Measurements from ENCODE around the gene TTLL10. TPM values are rescaled to one million over a fixed set of nuclear protein-coding genes. Genes with fewer than 3 reads are reported as not detected.

TTLL10 gene
- polyA plus RNA-seq, 1 of the 3 experiments (the other 2 are of a cell fraction) = not detected

- H3K9me3 ChIP-seq = no peaks in the 10 kb centered on the region
- ChIA-PET CTCF (interaction anchor here (0.7 kb wide), 1 partner anchor 39 kb away, joined by 3 read pairs; no protein-coding TSS in a partner anchor), POLR2A (no interaction called here)
- 94% methylated on average over 9 of the region's 23 CpGs for WGBS (ENCODE audit: low lambda C conversion rate)
- H3K27ac ChIP-seq (ENCODE audit: low read depth in 2 of 2, low read length in 1 of 2) = no peak overlapping the region
- no peak overlapping the region for H3K9ac ChIP-seq
- H3F3A ChIP-seq (replicated peaks; ENCODE audit: insufficient read depth) = no peaks in the 10 kb centered on the region
- H3K9me2 ChIP-seq = no peaks in the 10 kb centered on the region
- H3K4me3 ChIP-seq (ENCODE audit: low read depth in 2 of 2, low read length in 1 of 2) = no peak overlapping the region
- H4K20me1 ChIP-seq (ENCODE audit: insufficient read depth) = no peaks in the 10 kb centered on the region
- TF ChIP-seq RAD21 (IDR thresholded peaks at IDR 0.05; ENCODE audit: low read length) (no peak), GABPA (IDR thresholded peaks at IDR 0.05; ENCODE audit: low read depth) (no peak), USF1 (IDR thresholded peaks at IDR 0.05; ENCODE audit: borderline replicate concordance, low read depth) (no peak), TCF12 (IDR thresholded peaks at IDR 0.05) (no peak), MEF2A (IDR thresholded peaks at IDR 0.05; ENCODE audit: borderline replicate concordance, low read depth) (no peak), RXRA (IDR thresholded peaks at IDR 0.05; ENCODE audit: borderline replicate concordance, low read depth) (no peak), SIN3A (IDR thresholded peaks at IDR 0.05; ENCODE audit: borderline replicate concordance, low read depth, low read length) (no peak), MAX (IDR thresholded peaks at IDR 0.05; ENCODE audit: low read depth) (no peak), ZBTB33 (IDR thresholded peaks at IDR 0.05; ENCODE audit: borderline replicate concordance, low read depth) (no peak)
- TF ChIP-seq, protein P1, sequence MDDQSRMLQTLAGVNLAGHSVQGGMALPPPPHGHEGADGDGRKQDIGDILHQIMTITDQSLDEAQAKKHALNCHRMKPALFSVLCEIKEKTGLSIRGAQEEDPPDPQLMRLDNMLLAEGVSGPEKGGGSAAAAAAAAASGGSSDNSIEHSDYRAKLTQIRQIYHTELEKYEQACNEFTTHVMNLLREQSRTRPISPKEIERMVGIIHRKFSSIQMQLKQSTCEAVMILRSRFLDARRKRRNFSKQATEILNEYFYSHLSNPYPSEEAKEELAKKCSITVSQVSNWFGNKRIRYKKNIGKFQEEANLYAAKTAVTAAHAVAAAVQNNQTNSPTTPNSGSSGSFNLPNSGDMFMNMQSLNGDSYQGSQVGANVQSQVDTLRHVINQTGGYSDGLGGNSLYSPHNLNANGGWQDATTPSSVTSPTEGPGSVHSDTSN (IDR thresholded peaks at IDR 0.05) = no peak
- H2AFZ ChIP-seq (ENCODE audit: low read depth) = no peak overlapping the region
- no peak for DNase-seq
- H3K36me3 ChIP-seq (replicated peaks in 1 of 2; ENCODE audit: control insufficient read depth in 1 of 2, insufficient read depth in 2 of 2, low read length in 1 of 2) = no peaks in the 10 kb centered on the region
- no peaks in the 10 kb centered on the region for H3K27me3 ChIP-seq (ENCODE audit: insufficient read depth)
- peaks cover 0 to 9% of the 10 kb centered on the region in 2 experiments; a peak in 1 of 4 replicates for H3K4me1 ChIP-seq (ENCODE audit: control insufficient read depth in 1 of 2, insufficient read depth in 2 of 2, low read depth in 1 of 2, low read length in 1 of 2)
- H3K4me2 ChIP-seq = no peak overlapping the region
- no peaks in the 10 kb centered on the region for H3K79me2 ChIP-seq (ENCODE audit: insufficient read depth)
Measured at GRCh38 chr1:1160281-1160930, 13.3 kb upstream of the TTLL10 start.

DNA sequence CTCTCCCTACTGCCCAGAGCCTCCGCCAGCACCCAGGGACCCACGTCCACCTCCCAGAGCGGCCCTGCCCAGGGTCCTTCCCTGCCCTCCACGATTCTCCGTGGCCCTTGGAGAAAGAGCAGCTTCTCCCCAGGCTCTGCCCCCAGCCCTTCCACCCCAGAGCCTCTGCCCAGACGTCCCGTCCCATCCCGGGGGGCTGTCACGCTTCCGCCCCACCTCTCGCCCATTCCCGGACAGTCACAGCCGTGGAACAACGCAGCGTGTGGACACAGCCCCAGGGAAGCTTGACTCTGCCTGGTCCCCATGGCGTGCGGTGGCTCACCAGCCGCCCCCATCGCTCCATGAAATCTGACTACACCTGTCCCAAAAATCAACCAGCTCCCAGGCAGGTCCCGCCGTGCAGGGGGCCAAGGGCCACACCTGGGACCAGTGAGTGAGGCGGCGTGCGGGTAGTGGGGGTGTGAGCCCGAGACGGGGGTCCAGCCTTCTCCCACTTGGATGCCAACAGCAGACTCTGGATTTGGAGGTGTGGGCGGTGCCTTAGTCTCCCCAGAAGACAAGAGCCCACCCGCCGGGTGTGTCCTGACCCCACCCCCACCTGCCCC, 12.5 kb upstream of the TTLL10 start:
- 62% methylated on average over 8 of the region's 29 CpGs for WGBS (ENCODE audit: low lambda C conversion rate)
- Histone ChIP-seq H3K9me3 (no peaks in the 10 kb centered on the region), H3K79me2 (ENCODE audit: insufficient read depth) (no peaks in the 10 kb centered on the region), H3K4me3 (ENCODE audit: low read depth in 2 of 2, low read length in 1 of 2) (no peak overlapping the region), H3F3A (replicated peaks; ENCODE audit: insufficient read depth) (no peaks in the 10 kb centered on the region), H3K27me3 (ENCODE audit: insufficient read depth) (no peaks in the 10 kb centered on the region), H3K4me2 (no peak overlapping the region), H3K27ac (ENCODE audit: low read depth in 2 of 2, low read length in 1 of 2) (no peak overlapping the region), H3K9ac (no peak overlapping the region), H4K20me1 (ENCODE audit: insufficient read depth) (no peaks in the 10 kb centered on the region), H3K9me2 (no peaks in the 10 kb centered on the region), H3K4me1 (ENCODE audit: control insufficient read depth in 1 of 2, insufficient read depth in 2 of 2, low read depth in 1 of 2, low read length in 1 of 2) (peaks cover 0 to 9% of the 10 kb centered on the region in 2 experiments; a peak in 1 of 4 replicates), H2AFZ (ENCODE audit: low read depth) (no peak overlapping the region), H3K36me3 (replicated peaks in 1 of 2; ENCODE audit: control insufficient read depth in 1 of 2, insufficient read depth in 2 of 2, low read length in 1 of 2) (no peaks in the 10 kb centered on the region)
- no peak for DNase-seq
- POLR2A ChIA-PET = no interaction called here
- TF ChIP-seq, protein P2, sequence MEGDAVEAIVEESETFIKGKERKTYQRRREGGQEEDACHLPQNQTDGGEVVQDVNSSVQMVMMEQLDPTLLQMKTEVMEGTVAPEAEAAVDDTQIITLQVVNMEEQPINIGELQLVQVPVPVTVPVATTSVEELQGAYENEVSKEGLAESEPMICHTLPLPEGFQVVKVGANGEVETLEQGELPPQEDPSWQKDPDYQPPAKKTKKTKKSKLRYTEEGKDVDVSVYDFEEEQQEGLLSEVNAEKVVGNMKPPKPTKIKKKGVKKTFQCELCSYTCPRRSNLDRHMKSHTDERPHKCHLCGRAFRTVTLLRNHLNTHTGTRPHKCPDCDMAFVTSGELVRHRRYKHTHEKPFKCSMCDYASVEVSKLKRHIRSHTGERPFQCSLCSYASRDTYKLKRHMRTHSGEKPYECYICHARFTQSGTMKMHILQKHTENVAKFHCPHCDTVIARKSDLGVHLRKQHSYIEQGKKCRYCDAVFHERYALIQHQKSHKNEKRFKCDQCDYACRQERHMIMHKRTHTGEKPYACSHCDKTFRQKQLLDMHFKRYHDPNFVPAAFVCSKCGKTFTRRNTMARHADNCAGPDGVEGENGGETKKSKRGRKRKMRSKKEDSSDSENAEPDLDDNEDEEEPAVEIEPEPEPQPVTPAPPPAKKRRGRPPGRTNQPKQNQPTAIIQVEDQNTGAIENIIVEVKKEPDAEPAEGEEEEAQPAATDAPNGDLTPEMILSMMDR (IDR thresholded peaks at IDR 0.05) = no peak
- TF ChIP-seq RFX5 (IDR thresholded peaks at IDR 0.05; ENCODE audit: low read length) (no peak), USF1 (IDR thresholded peaks at IDR 0.05; ENCODE audit: borderline replicate concordance, low read depth) (no peak), SIN3A (IDR thresholded peaks at IDR 0.05; ENCODE audit: borderline replicate concordance, low read depth, low read length) (no peak), FOXM1 (IDR thresholded peaks at IDR 0.05; ENCODE audit: low read depth) (no peak), NFIC (IDR thresholded peaks at IDR 0.05; ENCODE audit: borderline replicate concordance) (no peak), USF2 (IDR thresholded peaks at IDR 0.05; ENCODE audit: borderline replicate concordance, low read depth, low read length) (no peak)
- TF ChIP-seq, protein P1 (IDR thresholded peaks at IDR 0.05) = no peak
- CTCF ChIA-PET = interaction anchor here (0.7 to 1.1 kb wide), 2 partner anchors 39 kb away, joined by 3 to 4 read pairs; no protein-coding TSS in a partner anchor

Measured in SK-N-SH (cell line).